ENCODE measurements around the gene PPM1K.
A peak's percentile ranks its signal among the peaks of the same experiment; 100 is the strongest.

The PPM1K gene

DNA sequence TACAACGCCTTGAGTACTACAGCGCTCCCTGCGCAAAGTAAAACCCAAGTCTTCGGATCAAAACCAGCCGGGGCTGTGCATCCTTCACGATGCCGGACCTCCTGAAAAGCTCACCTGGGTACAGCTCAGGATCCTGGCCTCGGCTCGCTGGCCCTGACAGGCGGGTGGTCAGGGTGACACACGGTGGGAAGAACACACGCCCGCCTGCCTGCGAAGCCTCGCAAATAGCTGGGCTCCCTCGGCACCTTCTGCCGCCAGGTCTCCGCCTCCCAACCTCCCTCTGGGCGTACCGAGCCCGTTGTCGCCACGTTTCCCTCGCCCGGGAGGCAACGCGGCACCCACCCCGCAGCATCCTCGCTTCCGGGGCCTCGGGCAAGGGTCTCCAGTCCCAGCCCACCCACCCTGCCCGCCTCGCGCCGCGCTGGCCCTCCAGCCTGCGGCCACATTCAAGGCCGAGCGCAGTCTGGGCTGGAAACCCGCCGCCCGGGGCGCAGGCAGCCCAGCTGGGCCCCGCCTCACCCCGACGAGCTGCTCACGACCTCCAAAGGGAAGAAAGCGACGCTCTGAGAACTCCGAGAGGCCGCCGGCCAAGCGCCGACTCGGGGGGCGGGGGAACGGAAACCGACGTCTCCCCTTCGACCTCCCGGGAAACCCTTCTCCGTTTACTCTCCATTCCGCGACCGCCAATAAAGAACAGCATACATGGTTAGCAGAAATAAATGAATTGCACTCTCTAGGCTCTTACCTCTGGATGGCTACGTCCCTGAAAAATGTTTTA lies 511 bp downstream of the PPM1K start:
- TF ChIP-seq EZH2phosphoT487 (conservative IDR thresholded peaks at IDR 0.05; ENCODE audit: low read length) = no peak
- TF ChIP-seq, protein P1, sequence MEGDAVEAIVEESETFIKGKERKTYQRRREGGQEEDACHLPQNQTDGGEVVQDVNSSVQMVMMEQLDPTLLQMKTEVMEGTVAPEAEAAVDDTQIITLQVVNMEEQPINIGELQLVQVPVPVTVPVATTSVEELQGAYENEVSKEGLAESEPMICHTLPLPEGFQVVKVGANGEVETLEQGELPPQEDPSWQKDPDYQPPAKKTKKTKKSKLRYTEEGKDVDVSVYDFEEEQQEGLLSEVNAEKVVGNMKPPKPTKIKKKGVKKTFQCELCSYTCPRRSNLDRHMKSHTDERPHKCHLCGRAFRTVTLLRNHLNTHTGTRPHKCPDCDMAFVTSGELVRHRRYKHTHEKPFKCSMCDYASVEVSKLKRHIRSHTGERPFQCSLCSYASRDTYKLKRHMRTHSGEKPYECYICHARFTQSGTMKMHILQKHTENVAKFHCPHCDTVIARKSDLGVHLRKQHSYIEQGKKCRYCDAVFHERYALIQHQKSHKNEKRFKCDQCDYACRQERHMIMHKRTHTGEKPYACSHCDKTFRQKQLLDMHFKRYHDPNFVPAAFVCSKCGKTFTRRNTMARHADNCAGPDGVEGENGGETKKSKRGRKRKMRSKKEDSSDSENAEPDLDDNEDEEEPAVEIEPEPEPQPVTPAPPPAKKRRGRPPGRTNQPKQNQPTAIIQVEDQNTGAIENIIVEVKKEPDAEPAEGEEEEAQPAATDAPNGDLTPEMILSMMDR (IDR thresholded peaks at IDR 0.05; ENCODE audit: insufficient read depth, low read length, poor library complexity, severe bottlenecking) = no peak
- Histone ChIP-seq H2AFZ (ENCODE audit: low read depth, low read length, severe bottlenecking) (peak overlapping the region; percentile 51), H3K9me3 (ENCODE audit: insufficient read depth, low read length) (no peaks in the 10 kb centered on the region), H3K79me2 (ENCODE audit: insufficient read depth, low read length) (peaks cover 40% of the 10 kb centered on the region), H4K20me1 (ENCODE audit: low read depth, low read length) (no peaks in the 10 kb centered on the region), H3K27me3 (ENCODE audit: low read length) (no peaks in the 10 kb centered on the region), H3K4me3 (ENCODE audit: insufficient read depth, low read length, poor library complexity, severe bottlenecking) (peak overlapping the region; percentile 88), H3K9me2 (replicated peaks; ENCODE audit: insufficient read depth, low read length) (no peaks in the 10 kb centered on the region), H3K36me3 (ENCODE audit: low read length) (no peaks in the 10 kb centered on the region), H3K4me2 (ENCODE audit: low read depth, low read length, poor library complexity, severe bottlenecking) (peak overlapping the region; percentile 98), H3F3A (ENCODE audit: insufficient read depth) (peaks cover 10% of the 10 kb centered on the region), H3K9ac (ENCODE audit: low read length) (peak overlapping the region; percentile 74), H3K27ac (ENCODE audit: low read depth, low read length) (peak overlapping the region; percentile 95)

DNA sequence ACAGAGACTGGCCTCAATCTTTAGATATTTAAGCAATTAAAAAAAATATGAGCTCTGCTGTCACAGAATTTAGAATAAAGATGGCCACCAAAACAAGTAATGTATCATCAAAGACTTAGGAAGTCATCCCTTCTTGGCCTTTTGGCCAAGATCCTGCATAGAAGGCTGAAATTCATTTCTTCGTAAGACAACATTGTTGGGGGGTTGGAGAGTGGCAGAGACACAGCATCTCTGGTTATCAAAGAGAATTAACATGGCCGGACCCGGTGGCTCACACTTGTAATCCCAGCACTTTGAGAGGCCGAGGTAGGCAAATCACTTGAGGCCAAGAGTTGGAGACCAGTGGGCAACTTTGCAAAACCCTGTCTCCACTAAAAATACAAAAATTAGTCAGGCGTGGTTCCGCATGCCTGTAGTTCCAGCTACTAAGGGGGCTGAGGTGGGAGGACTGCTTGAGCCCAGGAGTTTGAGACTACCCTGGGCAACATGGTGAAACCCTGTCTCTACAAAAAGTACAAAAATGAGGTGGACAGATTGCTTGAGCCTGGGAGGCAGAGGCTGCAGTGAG lies 4.0 kb downstream of the PPM1K start:
- Histone ChIP-seq H3K4me3 (ENCODE audit: insufficient read depth, low read length, poor library complexity, severe bottlenecking) (peak overlapping the region; percentile 88), H3K9ac (ENCODE audit: low read length) (peak overlapping the region; percentile 74; the same call in 1 of the 2 replicates), H3K27me3 (ENCODE audit: low read length) (no peaks in the 10 kb centered on the region), H3K9me3 (ENCODE audit: insufficient read depth, low read length) (no peaks in the 10 kb centered on the region), H3K79me2 (ENCODE audit: insufficient read depth, low read length) (peaks cover 56% of the 10 kb centered on the region), H3K4me2 (ENCODE audit: low read depth, low read length, poor library complexity, severe bottlenecking) (peak overlapping the region; percentile 98), H3K36me3 (ENCODE audit: low read length) (no peaks in the 10 kb centered on the region), H3K9me2 (replicated peaks; ENCODE audit: insufficient read depth, low read length) (no peaks in the 10 kb centered on the region), H2AFZ (ENCODE audit: low read depth, low read length, severe bottlenecking) (no peak overlapping the region), H4K20me1 (ENCODE audit: low read depth, low read length) (no peaks in the 10 kb centered on the region), H3F3A (ENCODE audit: insufficient read depth) (peaks cover 28% of the 10 kb centered on the region), H3K27ac (ENCODE audit: low read depth, low read length) (peak overlapping the region; percentile 95)
- no peak for TF ChIP-seq EZH2phosphoT487 (conservative IDR thresholded peaks at IDR 0.05; ENCODE audit: low read length)
- TF ChIP-seq, protein P1 (IDR thresholded peaks at IDR 0.05; ENCODE audit: insufficient read depth, low read length, poor library complexity, severe bottlenecking) = no peak

DNA sequence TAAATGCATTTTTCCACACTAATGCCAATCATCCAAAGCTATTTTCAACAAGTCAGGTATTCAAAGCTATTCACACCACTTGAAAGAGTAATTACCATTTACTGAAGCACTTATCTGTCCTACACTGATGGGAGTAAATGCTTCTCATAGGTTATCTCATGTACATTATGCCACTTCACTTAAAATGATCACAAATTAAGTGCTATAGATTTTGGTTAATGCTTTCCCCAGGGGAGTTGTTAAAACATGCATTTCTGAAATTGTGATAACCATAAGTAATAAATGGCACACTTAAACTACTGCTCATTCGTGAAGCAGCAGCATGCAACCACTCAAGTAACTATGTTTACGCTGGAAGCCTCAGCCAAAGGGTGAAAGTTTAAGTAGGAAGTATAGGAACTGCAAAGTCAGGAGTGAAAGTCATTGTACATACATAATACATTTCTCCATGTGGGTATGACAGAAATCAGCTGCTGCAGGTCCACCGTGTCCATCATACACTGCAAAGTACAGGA lies 6.6 kb downstream of the PPM1K start:
- Histone ChIP-seq H4K20me1 (ENCODE audit: low read depth, low read length) (no peaks in the 10 kb centered on the region), H3K9me2 (replicated peaks; ENCODE audit: insufficient read depth, low read length) (no peaks in the 10 kb centered on the region), H3K79me2 (ENCODE audit: insufficient read depth, low read length) (peaks cover 67% of the 10 kb centered on the region), H3K9me3 (ENCODE audit: insufficient read depth, low read length) (no peaks in the 10 kb centered on the region), H2AFZ (ENCODE audit: low read depth, low read length, severe bottlenecking) (no peak overlapping the region), H3F3A (ENCODE audit: insufficient read depth) (peaks cover 18% of the 10 kb centered on the region; the same call in 1 of the 2 replicates), H3K9ac (ENCODE audit: low read length) (no peak overlapping the region), H3K36me3 (ENCODE audit: low read length) (no peaks in the 10 kb centered on the region), H3K27me3 (ENCODE audit: low read length) (no peaks in the 10 kb centered on the region), H3K4me2 (ENCODE audit: low read depth, low read length, poor library complexity, severe bottlenecking) (peak overlapping the region; percentile 58), H3K4me3 (ENCODE audit: insufficient read depth, low read length, poor library complexity, severe bottlenecking) (no peak overlapping the region), H3K27ac (ENCODE audit: low read depth, low read length) (no peak overlapping the region; the same call in 1 of the 2 replicates)
- TF ChIP-seq EZH2phosphoT487 (conservative IDR thresholded peaks at IDR 0.05; ENCODE audit: low read length) = no peak
- TF ChIP-seq, protein P1 (IDR thresholded peaks at IDR 0.05; ENCODE audit: insufficient read depth, low read length, poor library complexity, severe bottlenecking) = no peak

Measured in SU-DHL-6 (cell line).